ENCODE data around the gene ZNF423. TPM values are rescaled to one million over a fixed set of nuclear protein-coding genes. Genes with fewer than 3 reads are reported as not detected.
A peak's percentile ranks its signal among the peaks of the same experiment; 100 is the strongest.

ZNF423 gene
- total RNA-seq, 4 donors from 2014 or later: 0.67 to 3.7 (median 2.2) TPM

DNA sequence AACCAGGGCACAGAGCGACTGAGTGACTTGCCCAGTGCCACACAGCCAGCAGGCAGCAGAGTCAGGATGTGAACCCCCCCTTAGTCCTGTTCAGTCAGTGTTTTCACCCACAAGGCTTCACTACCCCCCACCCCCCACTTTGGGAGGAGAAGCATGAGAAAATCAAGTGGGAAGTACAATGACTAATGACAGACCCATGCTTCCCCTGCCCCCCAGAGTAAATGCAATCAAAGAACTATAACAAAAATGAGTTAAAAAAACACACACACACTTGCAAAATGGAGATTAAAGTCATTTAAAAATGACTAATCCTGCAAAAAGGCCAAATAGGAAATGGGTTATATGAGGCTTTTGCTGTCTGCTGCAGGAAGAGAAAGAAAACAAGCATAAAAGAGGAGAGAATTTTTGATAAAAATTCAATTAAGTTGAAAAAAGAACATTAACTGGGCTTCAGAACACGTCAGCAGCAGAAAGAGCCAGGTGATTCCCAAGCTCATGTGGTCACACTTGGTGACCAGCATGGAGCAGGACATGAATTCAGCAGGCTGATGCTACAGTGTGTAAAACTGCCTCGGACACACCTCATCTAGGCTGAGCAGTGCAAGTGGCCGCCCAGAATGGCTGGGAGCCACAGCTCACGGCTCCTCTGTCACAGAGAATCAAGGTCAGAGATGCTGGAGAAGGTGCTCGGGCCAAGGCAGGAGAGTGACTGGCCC lies 212.3 kb downstream of the ZNF423 start:
- TF ChIP-seq, protein P1, sequence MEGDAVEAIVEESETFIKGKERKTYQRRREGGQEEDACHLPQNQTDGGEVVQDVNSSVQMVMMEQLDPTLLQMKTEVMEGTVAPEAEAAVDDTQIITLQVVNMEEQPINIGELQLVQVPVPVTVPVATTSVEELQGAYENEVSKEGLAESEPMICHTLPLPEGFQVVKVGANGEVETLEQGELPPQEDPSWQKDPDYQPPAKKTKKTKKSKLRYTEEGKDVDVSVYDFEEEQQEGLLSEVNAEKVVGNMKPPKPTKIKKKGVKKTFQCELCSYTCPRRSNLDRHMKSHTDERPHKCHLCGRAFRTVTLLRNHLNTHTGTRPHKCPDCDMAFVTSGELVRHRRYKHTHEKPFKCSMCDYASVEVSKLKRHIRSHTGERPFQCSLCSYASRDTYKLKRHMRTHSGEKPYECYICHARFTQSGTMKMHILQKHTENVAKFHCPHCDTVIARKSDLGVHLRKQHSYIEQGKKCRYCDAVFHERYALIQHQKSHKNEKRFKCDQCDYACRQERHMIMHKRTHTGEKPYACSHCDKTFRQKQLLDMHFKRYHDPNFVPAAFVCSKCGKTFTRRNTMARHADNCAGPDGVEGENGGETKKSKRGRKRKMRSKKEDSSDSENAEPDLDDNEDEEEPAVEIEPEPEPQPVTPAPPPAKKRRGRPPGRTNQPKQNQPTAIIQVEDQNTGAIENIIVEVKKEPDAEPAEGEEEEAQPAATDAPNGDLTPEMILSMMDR (IDR thresholded peaks at IDR 0.05): no peak
- TF ChIP-seq POLR2A (IDR thresholded peaks at IDR 0.05): no peak
- H3K4me3 ChIP-seq (ENCODE audit: low read depth, poor library complexity, severe bottlenecking): no peak overlapping the region
- intact Hi-C loops (cut with DNase I; ENCODE audit: low total_unique reads): no loop called here
- 64 to 72% methylated on average over 6 of the region's 6 CpGs for WGBS, 2 donors
- DNase-seq (ENCODE audit: low spot score in 2 of 2): no peak

DNA sequence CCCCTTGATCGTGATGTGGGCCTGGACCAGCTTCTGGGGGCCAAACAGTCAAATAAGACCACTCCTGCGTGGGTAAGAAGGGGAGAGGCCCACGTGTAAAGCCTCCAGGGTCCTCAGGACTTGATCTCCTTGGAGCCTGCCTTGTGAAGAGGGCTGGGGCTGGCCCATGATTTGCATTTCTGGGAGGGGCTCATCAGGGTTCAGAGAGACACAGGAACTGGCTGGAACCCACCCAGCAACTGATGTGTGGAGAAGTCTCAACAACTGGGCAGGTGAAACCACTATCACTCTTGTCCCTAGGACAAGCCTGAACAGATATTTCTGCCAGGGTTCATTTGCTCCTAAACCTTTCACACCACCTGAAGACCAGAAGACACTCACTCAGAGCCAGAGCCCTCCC lies 214.7 kb downstream of the ZNF423 start:
- intact Hi-C loops (cut with DNase I; ENCODE audit: low total_unique reads): no loop called here
- no peak for DNase-seq (ENCODE audit: low spot score in 2 of 2)
- TF ChIP-seq POLR2A (IDR thresholded peaks at IDR 0.05): no peak
- 68 to 72% methylated on average over 3 of the region's 3 CpGs for WGBS, 2 donors
- no peak overlapping the region for H3K4me3 ChIP-seq (ENCODE audit: low read depth, poor library complexity, severe bottlenecking)

DNA sequence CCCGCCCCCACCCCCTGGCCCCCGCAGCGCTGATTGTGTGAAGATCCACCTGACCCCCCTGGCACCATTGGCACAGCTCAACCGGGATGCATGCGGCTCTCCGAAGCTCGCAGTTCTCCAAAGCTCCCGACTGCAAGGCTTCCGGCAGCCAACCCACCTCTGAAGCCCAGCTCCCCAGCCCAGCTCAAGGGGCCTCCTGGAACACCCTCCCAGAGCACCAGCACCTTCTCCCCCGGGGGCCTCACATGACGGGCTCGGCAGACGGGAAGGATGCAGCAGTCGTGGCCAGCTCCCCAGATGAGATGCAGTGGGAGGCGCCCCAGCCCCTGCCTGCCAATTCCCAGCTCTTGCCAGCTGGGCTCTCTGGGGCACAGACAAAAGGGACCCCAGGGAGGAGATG lies 215.3 kb downstream of the ZNF423 start:
- WGBS, 2 donors: 29 to 37% methylated on average over 3 to 15 of the region's 15 CpGs
- H3K4me3 ChIP-seq (ENCODE audit: low read depth, poor library complexity, severe bottlenecking): no peak overlapping the region
- intact Hi-C loops (cut with DNase I; ENCODE audit: low total_unique reads): no loop called here
- TF ChIP-seq, protein P1 (IDR thresholded peaks at IDR 0.05): no peak
- TF ChIP-seq POLR2A (IDR thresholded peaks at IDR 0.05): no peak
- no peak for DNase-seq (ENCODE audit: low spot score in 2 of 2)

DNA sequence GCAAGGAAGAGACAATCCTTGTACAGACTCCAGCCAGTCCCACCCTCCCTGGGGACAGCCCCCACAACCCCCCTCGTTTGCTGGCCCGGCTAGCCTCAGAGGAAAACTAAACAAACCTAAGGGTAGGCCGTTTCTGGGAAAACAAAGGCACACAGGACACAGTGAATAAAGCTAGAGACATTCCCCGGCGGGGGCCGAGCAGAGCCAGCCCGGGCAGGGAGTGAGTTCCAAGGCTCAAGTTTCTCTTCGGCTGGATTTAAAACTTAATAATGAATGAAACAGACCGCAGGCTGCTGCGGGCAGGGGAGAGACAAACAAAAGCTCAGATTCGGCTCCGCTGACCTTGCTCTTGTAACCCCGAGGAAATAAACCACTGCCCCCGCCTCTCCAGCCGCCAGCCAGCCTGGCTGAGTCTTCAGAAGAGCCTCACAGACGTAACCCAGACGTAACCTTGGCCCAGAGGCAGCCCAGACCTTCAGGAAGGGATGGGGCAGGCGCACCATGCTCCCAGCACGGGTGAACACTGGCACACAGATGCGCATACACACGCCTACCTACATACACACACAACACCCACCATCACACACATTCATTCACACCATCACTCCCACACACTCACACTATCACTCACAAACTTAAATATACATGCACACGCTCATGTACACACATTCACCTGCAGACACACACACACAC lies 216.0 kb downstream of the ZNF423 start:
- DNase-seq (ENCODE audit: low spot score in 2 of 2): no peak
- H3K4me3 ChIP-seq (ENCODE audit: low read depth, poor library complexity, severe bottlenecking): no peak overlapping the region
- intact Hi-C loops (cut with DNase I; ENCODE audit: low total_unique reads): no loop called here
- 55 to 61% methylated on average over 22 of the region's 22 CpGs for WGBS, 2 donors
- TF ChIP-seq, protein P1 (IDR thresholded peaks at IDR 0.05): peak in 1 of 3 donors; percentile 11
- TF ChIP-seq POLR2A (IDR thresholded peaks at IDR 0.05): no peak

DNA sequence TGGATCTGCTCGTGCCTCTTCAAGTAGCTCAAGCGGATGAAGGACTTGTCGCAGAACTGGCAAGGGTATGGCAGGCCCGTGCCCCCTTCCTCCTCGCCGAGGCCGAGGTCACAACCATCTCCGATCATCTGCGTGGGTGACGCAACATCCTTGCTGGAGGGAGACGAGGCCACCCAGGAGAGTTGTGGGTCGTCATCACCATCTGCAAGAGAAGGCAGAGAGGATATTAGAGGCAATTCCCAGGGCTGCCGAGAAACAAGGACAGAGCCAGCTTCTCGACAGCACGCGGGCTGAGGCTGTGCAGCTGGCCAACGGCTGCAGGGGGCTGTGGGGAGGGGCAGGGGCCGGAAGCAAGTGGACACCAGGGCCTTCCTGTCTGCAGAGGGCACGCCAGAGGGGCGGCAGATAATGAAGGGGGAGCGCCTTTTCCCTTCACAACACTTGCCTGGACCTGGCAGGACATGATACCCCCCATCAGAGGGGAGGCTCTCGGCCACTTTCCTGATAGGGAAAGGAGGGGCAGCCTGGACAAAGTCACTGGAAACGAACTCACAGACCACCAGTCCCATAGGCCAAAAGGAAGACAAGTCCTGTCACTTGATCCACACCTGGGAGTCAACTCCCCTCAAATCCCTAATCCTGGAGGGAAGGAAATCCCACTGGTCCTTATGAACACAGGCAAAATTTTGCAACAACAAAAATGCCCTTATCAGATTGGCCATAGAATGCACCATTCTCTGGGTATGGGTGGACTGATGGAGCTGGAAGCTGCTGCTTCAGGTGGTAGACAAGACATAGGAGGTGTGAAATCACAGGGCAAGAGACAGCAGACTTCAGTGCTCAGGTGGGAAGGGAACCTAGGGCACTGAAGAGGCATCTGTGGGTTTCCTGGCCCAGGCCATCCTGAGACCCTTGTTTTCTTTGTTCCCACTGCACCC lies 217.0 kb downstream of the ZNF423 start:
- intact Hi-C loops (cut with DNase I; ENCODE audit: low total_unique reads): no loop called here
- H3K4me3 ChIP-seq (ENCODE audit: low read depth, poor library complexity, severe bottlenecking): no peak overlapping the region
- WGBS, 2 donors: 74 to 76% methylated on average over 19 to 23 of the region's 23 CpGs
- TF ChIP-seq, protein P1 (IDR thresholded peaks at IDR 0.05): no peak
- no peak for DNase-seq (ENCODE audit: low spot score in 2 of 2)

Measured in lower leg skin (tissue), 4 donors.